ENCODE results near the gene ANKRD53.

The ANKRD53 gene

DNA sequence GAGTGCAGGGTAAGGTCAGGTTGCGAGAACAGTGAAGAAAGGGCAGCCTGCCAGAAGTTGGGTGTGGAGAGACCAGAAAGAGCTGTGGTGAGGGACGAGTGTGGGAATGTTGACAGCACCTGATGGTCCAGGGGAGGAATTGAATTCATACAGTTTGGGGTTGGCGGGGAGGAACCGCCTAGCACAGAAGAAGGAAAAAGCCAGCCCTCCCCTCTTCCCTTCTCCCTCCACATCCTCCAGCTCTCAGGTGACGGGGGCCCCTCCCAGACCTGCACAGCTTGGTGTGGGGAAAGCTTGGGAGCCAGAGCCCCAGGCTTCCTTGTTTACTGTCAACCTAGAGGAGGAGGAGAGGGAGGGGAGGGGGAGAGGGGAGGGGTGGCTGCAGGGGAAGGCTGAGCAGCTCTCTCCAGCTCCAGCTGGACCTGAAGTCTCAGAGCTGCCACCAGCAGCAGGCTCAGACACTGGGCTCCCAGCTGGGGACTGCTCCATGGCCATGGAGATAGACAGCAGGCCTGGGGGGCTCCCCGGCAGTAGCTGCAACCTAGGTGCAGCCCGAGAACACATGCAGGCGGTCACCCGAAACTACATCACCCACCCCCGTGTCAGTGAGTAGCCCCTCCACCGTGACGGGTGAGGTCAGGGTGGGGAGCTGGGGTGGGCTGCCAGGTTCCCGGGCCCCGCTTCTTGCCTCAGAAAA is 42.8 kb upstream of the ANKRD53 start, which contains the start of gene ATP6V1B1:
ATP6V1B1 (plus strand) TSS at position 433 of the 697 bp plus-strand sequence; CDS start at position 488, 55 bp downstream.
- TF ChIP-seq, protein P1, sequence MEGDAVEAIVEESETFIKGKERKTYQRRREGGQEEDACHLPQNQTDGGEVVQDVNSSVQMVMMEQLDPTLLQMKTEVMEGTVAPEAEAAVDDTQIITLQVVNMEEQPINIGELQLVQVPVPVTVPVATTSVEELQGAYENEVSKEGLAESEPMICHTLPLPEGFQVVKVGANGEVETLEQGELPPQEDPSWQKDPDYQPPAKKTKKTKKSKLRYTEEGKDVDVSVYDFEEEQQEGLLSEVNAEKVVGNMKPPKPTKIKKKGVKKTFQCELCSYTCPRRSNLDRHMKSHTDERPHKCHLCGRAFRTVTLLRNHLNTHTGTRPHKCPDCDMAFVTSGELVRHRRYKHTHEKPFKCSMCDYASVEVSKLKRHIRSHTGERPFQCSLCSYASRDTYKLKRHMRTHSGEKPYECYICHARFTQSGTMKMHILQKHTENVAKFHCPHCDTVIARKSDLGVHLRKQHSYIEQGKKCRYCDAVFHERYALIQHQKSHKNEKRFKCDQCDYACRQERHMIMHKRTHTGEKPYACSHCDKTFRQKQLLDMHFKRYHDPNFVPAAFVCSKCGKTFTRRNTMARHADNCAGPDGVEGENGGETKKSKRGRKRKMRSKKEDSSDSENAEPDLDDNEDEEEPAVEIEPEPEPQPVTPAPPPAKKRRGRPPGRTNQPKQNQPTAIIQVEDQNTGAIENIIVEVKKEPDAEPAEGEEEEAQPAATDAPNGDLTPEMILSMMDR (IDR thresholded peaks at IDR 0.05; ENCODE audit: extremely low read depth, insufficient read depth, missing control alignments) = no peak
- in situ Hi-C loops (cut with MboI; ENCODE audit: low pct_unique_long_range_greater_than_20kb, low sequenced_read_pairs, unreplicated experiment) = no loop called here
- DNase-seq (ENCODE audit: low spot score) = no peak

DNA sequence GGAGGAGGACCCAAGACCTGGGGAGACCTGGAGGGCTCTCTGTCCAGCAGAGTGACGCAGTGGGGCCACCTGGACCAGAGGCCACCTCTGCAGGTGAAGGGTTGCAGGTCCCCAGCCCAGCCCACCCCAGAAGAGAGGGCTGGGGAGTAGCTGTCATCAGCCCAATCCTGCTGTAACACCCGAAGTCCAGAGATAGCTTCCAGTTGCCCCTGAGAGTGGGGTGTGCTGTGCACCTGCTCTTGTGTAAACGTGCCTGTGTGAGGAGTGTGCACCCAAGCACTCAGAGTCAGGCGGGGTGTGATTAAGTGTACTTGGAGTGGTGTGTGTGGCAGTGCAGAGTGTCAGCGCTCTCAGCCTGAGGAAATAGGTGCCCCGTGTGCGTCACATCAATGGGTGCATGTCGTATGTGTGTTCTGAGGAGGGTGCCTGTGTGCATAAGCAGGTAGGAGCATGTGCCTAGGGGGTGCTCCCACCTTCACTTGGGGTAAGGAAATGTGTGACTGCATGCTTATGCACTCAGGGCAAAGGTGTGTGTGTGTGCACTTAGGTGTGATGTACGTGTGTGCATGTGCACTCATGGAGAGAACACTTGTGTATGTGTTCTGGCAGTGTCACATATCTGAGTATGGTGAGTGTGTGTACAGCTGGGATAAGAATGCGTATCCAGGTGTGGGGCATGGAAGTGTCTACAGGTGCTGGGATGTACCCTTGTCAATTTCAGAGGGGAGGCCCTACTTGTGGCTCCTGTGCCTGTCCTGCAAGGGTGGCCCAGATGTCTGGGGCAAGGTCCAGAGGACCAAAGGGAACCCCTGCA is 42.1 kb upstream of the ANKRD53 start:
- DNase-seq (ENCODE audit: low spot score) = no peak
- in situ Hi-C loops (cut with MboI; ENCODE audit: low pct_unique_long_range_greater_than_20kb, low sequenced_read_pairs, unreplicated experiment) = no loop called here

DNA sequence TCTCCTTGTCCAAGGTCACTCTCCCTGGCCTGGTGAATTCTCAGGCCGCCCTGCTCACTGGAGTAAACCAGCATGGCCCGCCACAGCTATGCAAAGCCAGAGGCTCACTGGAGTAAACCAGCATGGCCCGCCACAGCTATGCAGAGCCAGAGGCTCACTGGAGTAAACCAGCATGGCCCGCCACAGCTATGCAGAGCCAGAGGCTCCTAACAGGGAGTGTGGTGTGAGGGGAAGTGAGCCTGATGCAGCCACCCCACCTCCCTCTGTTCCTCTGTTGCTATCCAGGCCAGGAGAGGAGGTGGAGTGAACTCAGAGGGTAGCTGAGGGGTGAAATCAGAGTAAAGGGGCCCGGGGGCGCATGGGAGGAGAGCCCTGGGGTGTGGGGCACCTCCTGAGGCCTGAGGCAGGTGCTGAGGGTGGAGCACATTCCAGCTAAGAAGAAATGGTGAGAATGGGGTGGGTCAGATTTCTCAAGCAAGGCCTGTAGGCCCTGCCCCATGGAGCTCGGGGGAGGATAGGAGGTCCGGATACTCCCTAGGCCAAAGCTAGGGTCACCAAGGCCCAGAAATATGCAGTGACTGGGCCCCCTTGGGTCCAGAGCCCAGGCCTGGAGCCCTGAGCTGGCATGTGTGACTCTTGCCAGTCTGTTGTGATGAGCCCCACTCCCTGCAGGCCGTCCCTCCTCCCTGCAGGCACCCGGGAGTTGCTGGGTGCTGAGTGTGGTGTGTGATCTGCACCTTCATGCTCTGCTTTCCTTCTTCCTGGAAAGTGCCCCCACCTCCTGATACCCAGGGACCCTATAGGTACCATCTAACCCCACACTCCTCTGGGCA is 41.2 kb upstream of the ANKRD53 start:
- TF ChIP-seq, protein P1 (IDR thresholded peaks at IDR 0.05; ENCODE audit: extremely low read depth, insufficient read depth, missing control alignments) = no peak
- in situ Hi-C loops (cut with MboI; ENCODE audit: low pct_unique_long_range_greater_than_20kb, low sequenced_read_pairs, unreplicated experiment) = no loop called here
- DNase-seq (ENCODE audit: low spot score) = no peak

More for the DNA sequence above, 42.1 kb upstream of the ANKRD53 start:
- TF ChIP-seq, protein P1 (IDR thresholded peaks at IDR 0.05; ENCODE audit: extremely low read depth, insufficient read depth, missing control alignments) = no peak

DNA sequence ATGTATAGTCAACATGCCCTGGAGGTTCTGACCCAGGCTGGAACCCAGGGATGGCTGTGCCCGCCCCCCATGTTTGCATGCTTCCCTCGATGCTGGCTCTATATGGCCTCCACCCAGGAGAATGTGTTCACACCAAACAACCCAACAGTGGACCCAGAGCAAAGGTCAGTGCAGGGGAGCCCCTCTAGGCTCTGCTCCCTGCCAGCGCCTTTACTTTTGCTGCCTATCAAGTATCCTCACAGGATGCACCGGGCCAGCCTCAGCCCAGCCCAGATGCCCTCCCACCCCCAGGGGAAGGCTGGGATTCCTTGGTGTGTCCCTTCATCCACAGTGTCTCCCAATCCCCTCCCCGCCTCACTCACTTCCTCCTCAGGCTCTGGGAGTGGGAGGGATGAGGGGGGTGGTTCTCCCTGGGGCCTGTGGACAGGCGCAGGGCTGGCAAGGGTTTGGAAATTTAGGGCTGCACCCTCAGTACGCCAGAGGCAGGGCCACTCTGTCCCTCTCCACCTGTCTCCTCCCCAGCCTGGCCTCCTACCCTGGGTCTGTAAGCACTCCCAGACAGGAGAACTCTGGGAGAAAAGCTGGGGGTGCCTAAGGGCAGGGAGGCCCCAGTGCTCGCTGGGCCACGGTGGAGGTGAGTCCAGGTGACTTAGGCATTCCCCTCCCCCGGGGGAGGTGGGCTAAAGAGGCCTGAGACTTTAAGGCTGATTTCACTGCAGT is 40.4 kb upstream of the ANKRD53 start:
- TF ChIP-seq, protein P1 (IDR thresholded peaks at IDR 0.05; ENCODE audit: extremely low read depth, insufficient read depth, missing control alignments) = no peak
- DNase-seq (ENCODE audit: low spot score) = no peak
- in situ Hi-C loops (cut with MboI; ENCODE audit: low pct_unique_long_range_greater_than_20kb, low sequenced_read_pairs, unreplicated experiment) = no loop called here

DNA sequence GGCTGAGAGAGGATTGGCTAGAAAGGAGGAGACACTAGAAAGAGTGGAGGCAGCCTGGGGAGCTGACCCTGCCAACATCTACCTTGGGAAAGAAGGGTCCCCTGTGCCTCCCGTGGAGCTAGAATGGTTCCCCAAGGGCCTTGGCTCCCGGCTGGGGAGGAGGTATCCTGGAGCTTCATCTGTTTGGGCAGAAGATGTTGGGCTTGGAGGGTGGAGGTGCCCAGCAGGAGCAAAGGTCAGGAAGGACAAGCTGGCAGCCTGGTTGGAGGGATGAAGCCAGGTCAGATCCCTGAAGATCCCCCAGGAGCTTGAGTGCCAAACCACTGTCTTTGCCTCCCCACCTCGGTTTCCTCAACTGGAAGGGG is 39.9 kb upstream of the ANKRD53 start:
- in situ Hi-C loops (cut with MboI; ENCODE audit: low pct_unique_long_range_greater_than_20kb, low sequenced_read_pairs, unreplicated experiment) = no loop called here
- DNase-seq (ENCODE audit: low spot score) = no peak
- TF ChIP-seq, protein P1 (IDR thresholded peaks at IDR 0.05; ENCODE audit: extremely low read depth, insufficient read depth, missing control alignments) = no peak
